Measurements from ENCODE around the gene KRT72.

Gene KRT72

DNA sequence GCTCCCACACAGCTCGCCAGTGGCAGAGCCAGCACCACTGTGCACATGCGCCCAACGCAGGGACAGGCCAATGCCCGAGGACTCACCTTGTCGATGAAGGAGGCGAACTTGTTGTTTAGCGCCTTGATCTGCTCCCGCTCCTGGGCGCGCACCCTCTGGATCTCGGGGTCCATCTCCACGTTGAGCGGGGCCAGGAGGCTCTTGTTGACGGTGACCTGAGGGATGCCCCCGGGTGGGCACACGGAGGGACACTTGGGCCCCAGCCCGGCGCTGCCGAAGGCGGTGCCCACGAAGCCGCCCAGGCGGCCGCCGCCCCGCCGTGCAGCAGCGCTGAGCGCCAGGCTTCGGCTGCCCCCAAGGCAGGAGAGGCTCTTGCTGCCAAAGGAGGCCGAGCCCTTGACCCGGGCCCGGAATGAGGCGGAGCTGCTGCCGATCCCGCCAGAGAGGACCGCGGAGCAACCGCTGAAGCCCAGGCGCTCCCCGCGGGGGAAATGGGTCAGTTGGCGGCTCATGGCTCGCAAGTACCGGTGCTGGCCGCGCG, at the start of gene KRT72:
TSS of gene KRT72 (minus strand) at position 523 of the 541 bp plus-strand sequence. CDS start at position 512, 11 bp downstream.
- ATAC-seq (ENCODE audit: low read depth): no peak
- peaks cover 15% of the 10 kb centered on the region for H3K27me3 Mint-ChIP-seq
- H3K9me3 Mint-ChIP-seq: no peaks in the 10 kb centered on the region
- H3K36me3 Mint-ChIP-seq: no peaks in the 10 kb centered on the region
- H3K4me1 Mint-ChIP-seq: no peaks in the 10 kb centered on the region
- no peak within 1 kb of the TSS for H3K4me3 Mint-ChIP-seq
- no peak for DNase-seq (ENCODE audit: low spot score in 2 of 2)
- no peak within 1 kb of the TSS for H3K27ac Mint-ChIP-seq

DNA sequence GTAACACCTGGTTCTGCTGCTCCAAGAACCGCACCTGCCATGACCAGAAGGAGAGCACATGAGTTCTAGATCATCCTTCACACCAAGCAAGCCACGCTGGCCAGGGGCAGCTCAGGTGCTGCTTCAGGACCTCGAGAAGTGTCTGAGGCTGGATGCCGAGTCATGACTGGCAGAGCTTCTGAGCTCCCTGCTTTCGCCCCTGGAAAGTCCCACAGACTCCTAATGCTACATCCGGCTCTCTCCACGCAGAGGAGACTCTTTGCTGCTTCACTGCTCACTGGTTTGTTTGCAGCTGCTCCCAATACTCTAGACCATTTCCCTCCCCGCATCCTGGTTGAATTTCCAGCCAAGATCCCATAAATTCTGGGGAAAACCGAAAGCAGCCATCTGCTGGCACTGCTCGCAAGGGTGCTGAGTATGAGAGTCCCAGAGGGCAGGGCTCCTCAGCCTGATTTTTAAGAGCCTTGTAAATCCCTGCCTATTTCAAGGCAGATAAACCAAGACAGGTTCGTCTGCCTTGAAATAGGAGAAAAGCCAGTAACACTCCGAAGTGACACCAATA, 49.3 kb upstream of the KRT72 start:
- H3K4me1 Mint-ChIP-seq: no peaks in the 10 kb centered on the region
- ATAC-seq (ENCODE audit: low read depth): no peak
- no peak for DNase-seq (ENCODE audit: low spot score in 2 of 2)
- no peaks in the 10 kb centered on the region for H3K9me3 Mint-ChIP-seq
- peaks cover 6% of the 10 kb centered on the region for H3K27me3 Mint-ChIP-seq
- H3K27ac Mint-ChIP-seq: no peak overlapping the region
- H3K36me3 Mint-ChIP-seq: no peaks in the 10 kb centered on the region
- H3K4me3 Mint-ChIP-seq: no peak overlapping the region

- H3K27me3 Mint-ChIP-seq: peaks cover 7% of the 10 kb centered on the region
- H3K4me3 Mint-ChIP-seq: no peak overlapping the region
- no peak overlapping the region for H3K27ac Mint-ChIP-seq
- no peaks in the 10 kb centered on the region for H3K4me1 Mint-ChIP-seq
- DNase-seq (ENCODE audit: low spot score in 2 of 2): no peak
- no peak for ATAC-seq (ENCODE audit: low read depth)
- no peaks in the 10 kb centered on the region for H3K36me3 Mint-ChIP-seq
- no peaks in the 10 kb centered on the region for H3K9me3 Mint-ChIP-seq
Observed at GRCh38 chr12:52649066-52649465, 47.8 kb upstream of the KRT72 start.

GRCh38 chr12:52648012-52648550, 46.8 kb upstream of the KRT72 start:
- peaks cover 7% of the 10 kb centered on the region for H3K27me3 Mint-ChIP-seq
- no peak overlapping the region for H3K4me3 Mint-ChIP-seq
- ATAC-seq (ENCODE audit: low read depth) (no peak), DNase-seq (ENCODE audit: low spot score in 2 of 2) (peak in 1 of 2 donors; percentile 1)
- no peak overlapping the region for H3K27ac Mint-ChIP-seq
- H3K4me1 Mint-ChIP-seq: no peaks in the 10 kb centered on the region
- H3K36me3 Mint-ChIP-seq: no peaks in the 10 kb centered on the region
- H3K9me3 Mint-ChIP-seq: no peaks in the 10 kb centered on the region

DNA sequence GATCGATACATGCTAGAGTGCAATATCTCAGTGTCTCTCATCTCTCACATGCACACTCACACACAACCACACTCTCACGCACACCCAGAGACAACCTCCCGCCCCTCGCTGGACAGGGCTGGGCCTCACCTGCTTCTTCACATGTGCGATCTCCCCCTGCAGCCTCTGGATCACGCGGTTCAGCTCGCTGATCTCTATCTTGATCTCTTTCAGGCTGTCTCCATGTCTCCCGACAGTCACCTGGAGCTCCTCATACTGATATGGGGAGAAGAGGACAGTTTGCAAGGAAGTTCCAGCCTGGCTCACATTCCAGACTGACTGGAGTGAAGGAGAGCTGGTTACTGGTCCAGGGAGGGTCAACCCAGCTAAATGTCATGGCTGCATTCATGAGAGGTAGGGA, 46.3 kb upstream of the KRT72 start:
- Mint-ChIP-seq H3K27ac (no peak overlapping the region), H3K27me3 (peaks cover 7% of the 10 kb centered on the region), H3K4me1 (no peaks in the 10 kb centered on the region), H3K4me3 (no peak overlapping the region), H3K36me3 (no peaks in the 10 kb centered on the region), H3K9me3 (no peaks in the 10 kb centered on the region)
- DNase-seq (ENCODE audit: low spot score in 2 of 2): no peak
- no peak for ATAC-seq (ENCODE audit: low read depth)

DNA sequence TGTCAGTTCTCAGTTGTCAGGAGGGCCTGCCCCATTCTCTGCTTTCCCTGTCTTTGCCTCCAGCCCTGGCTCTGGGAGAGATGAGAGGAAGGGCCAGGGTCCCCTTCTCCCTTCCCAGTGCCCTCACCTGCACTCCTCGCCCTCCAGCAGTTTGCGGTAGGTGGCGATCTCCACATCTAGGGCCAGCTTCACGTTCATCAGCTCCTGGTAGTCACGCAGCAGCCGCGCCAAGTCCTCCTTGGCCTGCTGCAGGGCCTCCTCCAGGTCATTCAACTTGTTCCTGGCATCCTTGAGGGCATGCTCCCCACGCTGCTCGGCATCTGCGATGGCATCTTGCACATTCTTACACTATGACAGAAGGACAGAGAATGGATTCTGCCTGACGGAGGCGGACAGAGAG, 45.4 kb upstream of the KRT72 start:
- H3K36me3 Mint-ChIP-seq: no peaks in the 10 kb centered on the region
- no peak for DNase-seq (ENCODE audit: low spot score in 2 of 2)
- H3K4me3 Mint-ChIP-seq: no peak overlapping the region
- no peak overlapping the region for H3K27ac Mint-ChIP-seq
- no peaks in the 10 kb centered on the region for H3K9me3 Mint-ChIP-seq
- no peaks in the 10 kb centered on the region for H3K4me1 Mint-ChIP-seq
- H3K27me3 Mint-ChIP-seq: peaks cover 7% of the 10 kb centered on the region
- ATAC-seq (ENCODE audit: low read depth): no peak

DNA sequence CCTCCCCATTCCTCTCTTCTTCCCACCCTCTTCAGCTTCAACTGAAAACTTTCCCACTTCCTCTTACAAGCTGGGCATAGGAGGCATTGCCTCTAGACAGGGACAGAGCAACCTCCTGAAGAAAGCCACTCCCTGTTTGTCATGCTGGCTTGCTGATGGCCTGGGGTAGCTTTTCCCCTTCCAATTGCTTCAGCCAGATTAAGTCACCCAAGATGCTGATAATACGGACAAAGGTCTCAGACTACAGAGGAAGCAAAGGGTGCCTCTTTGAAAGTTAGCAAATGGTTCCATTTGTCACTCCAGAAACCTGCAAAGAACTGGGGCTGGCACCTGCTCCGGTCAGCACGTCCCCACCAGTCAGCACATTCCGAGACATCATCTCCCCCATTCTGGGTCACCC, 44.7 kb upstream of the KRT72 start:
- DNase-seq (ENCODE audit: low spot score in 2 of 2) (peak in 1 of 2 donors; percentile 2), ATAC-seq (ENCODE audit: low read depth) (no peak)
- Mint-ChIP-seq H3K4me3 (no peak overlapping the region), H3K27me3 (peaks cover 7% of the 10 kb centered on the region), H3K27ac (no peak overlapping the region), H3K9me3 (no peaks in the 10 kb centered on the region), H3K36me3 (no peaks in the 10 kb centered on the region), H3K4me1 (no peaks in the 10 kb centered on the region)

- H3K9me3 Mint-ChIP-seq: no peaks in the 10 kb centered on the region
- H3K4me3 Mint-ChIP-seq: no peak overlapping the region
- H3K27me3 Mint-ChIP-seq: peaks cover 7% of the 10 kb centered on the region
- H3K27ac Mint-ChIP-seq: no peak overlapping the region
- ATAC-seq (ENCODE audit: low read depth): no peak
- no peaks in the 10 kb centered on the region for H3K36me3 Mint-ChIP-seq
- H3K4me1 Mint-ChIP-seq: no peaks in the 10 kb centered on the region
- no peak for DNase-seq (ENCODE audit: low spot score in 2 of 2)
Observed at GRCh38 chr12:52645120-52645761, 44.0 kb upstream of the KRT72 start.

- no peaks in the 10 kb centered on the region for H3K9me3 Mint-ChIP-seq
- ATAC-seq (ENCODE audit: low read depth) (no peak), DNase-seq (ENCODE audit: low spot score in 2 of 2) (peak in 1 of 2 donors; percentile 2)
- H3K4me3 Mint-ChIP-seq: no peak overlapping the region
- no peaks in the 10 kb centered on the region for H3K36me3 Mint-ChIP-seq
- H3K27me3 Mint-ChIP-seq: peaks cover 11% of the 10 kb centered on the region
- H3K4me1 Mint-ChIP-seq: no peaks in the 10 kb centered on the region
- H3K27ac Mint-ChIP-seq: no peak overlapping the region
Observed at GRCh38 chr12:52644078-52644415, 42.8 kb upstream of the KRT72 start.

DNA sequence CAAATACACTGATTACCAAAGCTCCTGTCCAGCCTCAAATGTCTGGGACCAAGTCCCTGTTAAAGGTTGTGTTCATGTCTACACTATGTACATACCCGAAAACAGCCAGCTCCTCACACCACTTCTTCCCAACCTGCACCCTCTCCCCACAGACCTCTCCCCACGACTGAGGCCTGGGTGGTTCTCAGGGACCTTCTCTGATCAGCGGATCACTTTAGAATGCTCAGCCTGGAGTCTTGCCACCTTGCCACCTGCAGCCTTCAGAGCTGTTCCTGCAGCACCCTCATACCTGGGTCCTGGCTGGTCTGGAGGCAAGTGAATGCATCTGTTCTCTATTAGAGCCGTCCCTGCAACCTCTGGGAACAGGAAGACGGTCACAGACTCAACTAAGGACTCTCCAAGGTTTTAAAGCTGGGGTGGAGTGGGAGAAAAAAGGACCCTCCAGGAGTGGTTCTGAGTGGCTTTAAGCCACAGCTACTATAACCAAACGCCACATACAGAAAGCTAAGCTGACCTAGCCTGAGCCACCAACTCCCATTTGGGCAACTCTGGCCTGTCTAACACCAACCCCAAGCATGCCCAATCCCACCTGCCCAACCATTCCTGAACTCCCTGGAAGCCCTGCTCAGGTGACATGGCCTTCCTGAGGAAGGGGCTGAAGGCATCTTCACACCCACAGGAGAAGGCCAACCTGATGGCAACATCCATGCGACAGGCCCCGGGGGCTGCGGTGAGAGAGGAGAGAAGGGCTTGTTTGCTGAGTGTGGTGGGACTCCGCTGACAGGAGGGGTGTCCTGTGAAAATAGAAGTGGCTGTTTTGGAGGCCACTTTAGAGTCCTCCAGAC, 42.2 kb upstream of the KRT72 start:
- no peaks in the 10 kb centered on the region for H3K4me1 Mint-ChIP-seq
- no peaks in the 10 kb centered on the region for H3K9me3 Mint-ChIP-seq
- no peaks in the 10 kb centered on the region for H3K36me3 Mint-ChIP-seq
- H3K4me3 Mint-ChIP-seq: no peak overlapping the region
- DNase-seq (ENCODE audit: low spot score in 2 of 2) (peak in 1 of 2 donors; percentile 8), ATAC-seq (ENCODE audit: low read depth) (no peak)
- no peak overlapping the region for H3K27ac Mint-ChIP-seq
- peaks cover 11% of the 10 kb centered on the region for H3K27me3 Mint-ChIP-seq

DNA sequence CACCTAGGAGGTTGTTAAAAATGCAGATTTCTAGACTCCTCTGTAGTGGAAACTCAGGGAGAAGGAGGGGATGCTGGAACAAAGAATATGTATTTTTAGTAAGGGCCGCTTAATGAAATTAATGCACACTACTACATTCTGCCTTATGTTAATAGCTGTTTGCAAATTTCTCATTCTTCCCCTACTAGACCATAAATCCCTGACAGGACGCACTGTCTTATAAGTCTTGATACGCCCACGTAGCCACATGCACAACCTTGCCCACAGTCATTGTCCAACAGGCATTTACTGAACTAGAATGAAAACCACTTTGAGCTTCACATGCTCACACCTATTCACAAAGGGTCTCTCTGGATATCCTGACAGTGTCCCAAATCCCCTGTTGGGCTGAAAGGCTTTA, 40.2 kb upstream of the KRT72 start:
- H3K4me1 Mint-ChIP-seq: no peaks in the 10 kb centered on the region
- H3K36me3 Mint-ChIP-seq: no peaks in the 10 kb centered on the region
- peaks cover 8% of the 10 kb centered on the region for H3K27me3 Mint-ChIP-seq
- no peaks in the 10 kb centered on the region for H3K9me3 Mint-ChIP-seq
- DNase-seq (ENCODE audit: low spot score in 2 of 2): peak in 1 of 2 donors; percentile 2
- no peak overlapping the region for H3K27ac Mint-ChIP-seq
- no peak for ATAC-seq (ENCODE audit: low read depth)
- no peak overlapping the region for H3K4me3 Mint-ChIP-seq

DNA sequence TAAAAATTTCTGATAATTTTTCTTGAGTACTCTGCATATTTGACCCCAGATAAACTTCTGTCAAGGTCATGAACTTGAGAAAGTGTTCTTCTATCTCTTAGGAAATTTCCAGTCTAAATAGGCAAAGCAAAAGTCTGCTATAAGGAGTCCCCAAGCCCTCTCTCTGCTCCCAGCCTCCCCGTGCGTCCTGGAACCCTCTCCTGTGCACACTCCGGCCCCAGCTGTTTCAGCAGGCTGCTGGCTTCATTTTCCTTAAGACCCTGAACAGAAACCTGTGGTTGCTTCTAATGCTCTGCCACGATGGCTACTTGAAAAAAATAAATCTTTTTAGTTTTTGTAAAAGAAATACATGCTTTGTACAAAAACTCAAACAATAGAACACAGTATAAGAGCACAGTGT, 36.0 kb upstream of the KRT72 start:
- no peak overlapping the region for H3K4me3 Mint-ChIP-seq
- peaks cover 16% of the 10 kb centered on the region for H3K27me3 Mint-ChIP-seq
- H3K36me3 Mint-ChIP-seq: no peaks in the 10 kb centered on the region
- no peaks in the 10 kb centered on the region for H3K9me3 Mint-ChIP-seq
- ATAC-seq (ENCODE audit: low read depth) (no peak), DNase-seq (ENCODE audit: low spot score in 2 of 2) (no peak)
- H3K4me1 Mint-ChIP-seq: no peaks in the 10 kb centered on the region
- H3K27ac Mint-ChIP-seq: no peak overlapping the region

GRCh38 chr12:52636592-52637258, 35.5 kb upstream of the KRT72 start:
- Mint-ChIP-seq H3K27ac (no peak overlapping the region), H3K4me3 (no peak overlapping the region), H3K9me3 (no peaks in the 10 kb centered on the region), H3K4me1 (no peaks in the 10 kb centered on the region), H3K36me3 (no peaks in the 10 kb centered on the region), H3K27me3 (peaks cover 17% of the 10 kb centered on the region)
- ATAC-seq (ENCODE audit: low read depth) (no peak), DNase-seq (ENCODE audit: low spot score in 2 of 2) (no peak)

- no peak overlapping the region for H3K4me3 Mint-ChIP-seq
- ATAC-seq (ENCODE audit: low read depth): no peak
- no peak overlapping the region for H3K27ac Mint-ChIP-seq
- peaks cover 17% of the 10 kb centered on the region for H3K27me3 Mint-ChIP-seq
- H3K9me3 Mint-ChIP-seq: no peaks in the 10 kb centered on the region
- peak in 1 of 2 donors; percentile 6 for DNase-seq (ENCODE audit: low spot score in 2 of 2)
- no peaks in the 10 kb centered on the region for H3K4me1 Mint-ChIP-seq
- no peaks in the 10 kb centered on the region for H3K36me3 Mint-ChIP-seq
Observed at GRCh38 chr12:52636189-52636588, 34.9 kb upstream of the KRT72 start.
